Measurements from ENCODE around the gene BTF3.
"Not testable (repeated sequence)": the region's sequence is repeated elsewhere in the genome, so short reads cannot be mapped to it uniquely, and the experiment has no call there.

BTF3 gene

DNA sequence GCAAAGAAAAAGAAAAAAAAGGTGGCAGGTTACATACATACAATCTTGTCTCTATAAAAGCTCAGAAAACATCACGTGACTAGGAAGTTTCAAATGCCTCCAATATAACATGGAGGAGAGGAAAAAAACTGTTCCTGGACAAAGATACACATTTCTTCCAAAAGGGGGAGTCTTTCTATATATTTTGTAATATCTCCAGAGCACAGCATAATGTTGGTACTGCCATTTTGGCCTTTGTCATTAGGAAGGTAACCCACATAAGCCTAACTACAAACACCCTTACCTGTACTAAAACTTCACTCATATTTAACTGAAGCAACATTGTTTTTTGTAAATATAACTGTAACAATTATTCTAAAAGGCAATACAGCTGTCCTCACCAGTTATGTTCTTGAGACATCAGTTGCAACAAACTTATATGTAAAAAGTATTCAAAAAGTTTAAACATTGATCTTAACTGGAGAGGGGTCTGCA lies 1.2 kb upstream of the BTF3 start:
- no peak overlapping the region for H3K27ac ChIP-seq (ENCODE audit: low read depth in 2 of 2, low read length in 2 of 2)
- peak overlapping the region; percentile 92 to 97 for H3K4me3 ChIP-seq (ENCODE audit: low read length in 2 of 2)
- no peak overlapping the region for H3K9ac ChIP-seq (ENCODE audit: low read depth in 1 of 2, low read length in 2 of 2)
- no peaks in the 10 kb centered on the region for H3K9me3 ChIP-seq (ENCODE audit: control insufficient read depth in 2 of 2, low read length in 2 of 2)
- peaks cover 21 to 34% of the 10 kb centered on the region in 2 donors for H3K4me1 ChIP-seq (ENCODE audit: control insufficient read depth in 2 of 2, insufficient read depth in 2 of 2, low read length in 2 of 2)
- peaks cover 3 to 5% of the 10 kb centered on the region in 2 donors for H3K27me3 ChIP-seq (ENCODE audit: control insufficient read depth in 2 of 2, insufficient read depth in 2 of 2, low read length in 2 of 2)
- H3K36me3 ChIP-seq (ENCODE audit: control insufficient read depth in 2 of 2, insufficient read depth in 2 of 2, low read length in 2 of 2): peaks cover 7 to 8% of the 10 kb centered on the region in 2 donors

- Histone ChIP-seq H3K4me1 (ENCODE audit: control insufficient read depth in 2 of 2, insufficient read depth in 2 of 2, low read length in 2 of 2) (peaks cover 21 to 34% of the 10 kb centered on the region in 2 donors), H3K9me3 (ENCODE audit: control insufficient read depth in 2 of 2, low read length in 2 of 2) (no peaks in the 10 kb centered on the region), H3K27me3 (ENCODE audit: control insufficient read depth in 2 of 2, insufficient read depth in 2 of 2, low read length in 2 of 2) (peaks cover 0 to 3% of the 10 kb centered on the region in 2 donors), H3K36me3 (ENCODE audit: control insufficient read depth in 2 of 2, insufficient read depth in 2 of 2, low read length in 2 of 2) (peaks cover 11 to 13% of the 10 kb centered on the region in 2 donors), H3K4me3 (ENCODE audit: low read length in 2 of 2) (peak overlapping the region; percentile 92 to 97), H3K27ac (ENCODE audit: low read depth in 2 of 2, low read length in 2 of 2) (peak overlapping the region; percentile 91 to 92), H3K9ac (ENCODE audit: low read depth in 1 of 2, low read length in 2 of 2) (peak overlapping the region; percentile 98 to 99)
Measured at GRCh38 chr5:73497497-73498056, 665 bp upstream of the BTF3 start.

- Histone ChIP-seq H3K36me3 (ENCODE audit: control insufficient read depth in 2 of 2, insufficient read depth in 2 of 2, low read length in 2 of 2) (peaks cover 27 to 30% of the 10 kb centered on the region in 2 donors), H3K4me3 (ENCODE audit: low read length in 2 of 2) (peak overlapping the region; percentile 92 to 97), H3K27ac (ENCODE audit: low read depth in 2 of 2, low read length in 2 of 2) (peak overlapping the region; percentile 91 to 92), H3K27me3 (ENCODE audit: control insufficient read depth in 2 of 2, insufficient read depth in 2 of 2, low read length in 2 of 2) (no peaks in the 10 kb centered on the region), H3K9ac (ENCODE audit: low read depth in 1 of 2, low read length in 2 of 2) (peak overlapping the region; percentile 98 to 99), H3K9me3 (ENCODE audit: control insufficient read depth in 2 of 2, low read length in 2 of 2) (no peaks in the 10 kb centered on the region), H3K4me1 (ENCODE audit: control insufficient read depth in 2 of 2, insufficient read depth in 2 of 2, low read length in 2 of 2) (peaks cover 21 to 34% of the 10 kb centered on the region in 2 donors)
Measured at GRCh38 chr5:73499187-73499586, 945 bp downstream of the BTF3 start.

DNA sequence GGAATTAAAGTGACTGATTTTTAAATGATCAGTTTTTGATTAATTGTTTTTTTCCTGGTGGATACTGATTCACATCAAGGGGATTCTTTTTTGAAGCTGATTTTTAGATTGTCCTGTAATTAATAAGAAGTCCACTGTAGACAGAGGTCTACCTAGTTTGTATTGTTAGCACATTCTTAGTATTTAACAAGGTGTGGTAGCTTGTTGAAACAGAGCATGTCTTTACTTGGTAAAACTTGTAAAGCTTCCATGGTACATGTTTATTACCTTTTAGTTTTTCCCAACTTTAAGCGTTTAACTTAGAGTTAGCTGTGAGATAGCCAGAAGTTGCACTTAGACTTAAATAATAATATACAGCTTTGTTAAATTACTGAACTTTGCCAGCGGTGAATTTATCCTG lies 1.5 kb downstream of the BTF3 start:
- peak overlapping the region in 1 of 2 donors; percentile 92 for H3K27ac ChIP-seq (ENCODE audit: low read depth in 2 of 2, low read length in 2 of 2)
- H3K4me3 ChIP-seq (ENCODE audit: low read length in 2 of 2): peak overlapping the region; percentile 92 to 97
- H3K9ac ChIP-seq (ENCODE audit: low read depth in 1 of 2, low read length in 2 of 2): peak overlapping the region in 1 of 2 donors; percentile 99
- H3K9me3 ChIP-seq (ENCODE audit: control insufficient read depth in 2 of 2, low read length in 2 of 2): no peaks in the 10 kb centered on the region
- H3K4me1 ChIP-seq (ENCODE audit: control insufficient read depth in 2 of 2, insufficient read depth in 2 of 2, low read length in 2 of 2): peaks cover 21 to 34% of the 10 kb centered on the region in 2 donors
- peaks cover 33 to 35% of the 10 kb centered on the region in 2 donors for H3K36me3 ChIP-seq (ENCODE audit: control insufficient read depth in 2 of 2, insufficient read depth in 2 of 2, low read length in 2 of 2)
- H3K27me3 ChIP-seq (ENCODE audit: control insufficient read depth in 2 of 2, insufficient read depth in 2 of 2, low read length in 2 of 2): no peaks in the 10 kb centered on the region

DNA sequence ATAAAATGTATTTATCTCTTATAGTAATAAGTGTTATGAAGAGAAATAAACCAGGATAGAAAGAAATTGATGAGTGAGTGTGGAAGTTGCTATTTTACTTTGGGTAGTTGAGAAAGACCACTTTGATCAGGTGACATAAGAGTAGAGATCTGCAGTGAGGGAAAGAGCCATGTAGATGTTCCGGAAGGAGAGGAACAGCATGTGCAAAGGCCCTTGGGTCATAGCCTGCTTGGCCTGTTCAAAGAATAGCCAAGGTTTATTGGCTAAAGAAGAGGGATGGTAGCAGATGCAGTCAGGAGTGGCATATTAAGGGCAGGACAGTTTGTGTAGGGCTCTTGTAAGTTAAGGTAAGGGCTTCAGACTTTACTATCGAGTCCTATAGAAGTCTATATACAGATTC lies 3.2 kb downstream of the BTF3 start:
- Histone ChIP-seq H3K9ac (ENCODE audit: low read depth in 1 of 2, low read length in 2 of 2) (no peak overlapping the region), H3K9me3 (ENCODE audit: control insufficient read depth in 2 of 2, low read length in 2 of 2) (no peaks in the 10 kb centered on the region), H3K27ac (ENCODE audit: low read depth in 2 of 2, low read length in 2 of 2) (no peak overlapping the region), H3K36me3 (ENCODE audit: control insufficient read depth in 2 of 2, insufficient read depth in 2 of 2, low read length in 2 of 2) (peaks cover 45 to 49% of the 10 kb centered on the region in 2 donors), H3K4me1 (ENCODE audit: control insufficient read depth in 2 of 2, insufficient read depth in 2 of 2, low read length in 2 of 2) (peaks cover 18 to 26% of the 10 kb centered on the region in 2 donors), H3K4me3 (ENCODE audit: low read length in 2 of 2) (no peak overlapping the region), H3K27me3 (ENCODE audit: control insufficient read depth in 2 of 2, insufficient read depth in 2 of 2, low read length in 2 of 2) (no peaks in the 10 kb centered on the region)

- Histone ChIP-seq H3K27me3 (ENCODE audit: control insufficient read depth in 2 of 2, insufficient read depth in 2 of 2, low read length in 2 of 2) (no peaks in the 10 kb centered on the region), H3K27ac (ENCODE audit: low read depth in 2 of 2, low read length in 2 of 2) (no peak overlapping the region), H3K9me3 (ENCODE audit: control insufficient read depth in 2 of 2, low read length in 2 of 2) (no peaks in the 10 kb centered on the region), H3K4me1 (ENCODE audit: control insufficient read depth in 2 of 2, insufficient read depth in 2 of 2, low read length in 2 of 2) (peaks cover 0 to 1% of the 10 kb centered on the region in 2 donors), H3K4me3 (ENCODE audit: low read length in 2 of 2) (no peak overlapping the region), H3K9ac (ENCODE audit: low read depth in 1 of 2, low read length in 2 of 2) (no peak overlapping the region), H3K36me3 (ENCODE audit: control insufficient read depth in 2 of 2, insufficient read depth in 2 of 2, low read length in 2 of 2) (peaks cover 43 to 47% of the 10 kb centered on the region in 2 donors)
Measured at GRCh38 chr5:73506459-73506955, 8.3 kb downstream of the BTF3 start.

GRCh38 chr5:73507062-73507461 lies 8.8 kb downstream of the BTF3 start:
- Histone ChIP-seq H3K4me3 (ENCODE audit: low read length in 2 of 2) (no peak overlapping the region), H3K4me1 (ENCODE audit: control insufficient read depth in 2 of 2, insufficient read depth in 2 of 2, low read length in 2 of 2) (no peaks in the 10 kb centered on the region), H3K9me3 (ENCODE audit: control insufficient read depth in 2 of 2, low read length in 2 of 2) (no peaks in the 10 kb centered on the region), H3K36me3 (ENCODE audit: control insufficient read depth in 2 of 2, insufficient read depth in 2 of 2, low read length in 2 of 2) (peaks cover 42 to 44% of the 10 kb centered on the region in 2 donors), H3K27me3 (ENCODE audit: control insufficient read depth in 2 of 2, insufficient read depth in 2 of 2, low read length in 2 of 2) (no peaks in the 10 kb centered on the region), H3K9ac (ENCODE audit: low read depth in 1 of 2, low read length in 2 of 2) (no peak overlapping the region), H3K27ac (ENCODE audit: low read depth in 2 of 2, low read length in 2 of 2) (no peak overlapping the region)

- H3K27ac ChIP-seq (ENCODE audit: low read depth in 2 of 2, low read length in 2 of 2); H3K4me3 ChIP-seq (ENCODE audit: low read length in 2 of 2); H3K9me3 ChIP-seq (ENCODE audit: control insufficient read depth in 2 of 2, low read length in 2 of 2); H3K4me1 ChIP-seq (ENCODE audit: control insufficient read depth in 2 of 2, insufficient read depth in 2 of 2, low read length in 2 of 2); H3K27me3 ChIP-seq (ENCODE audit: control insufficient read depth in 2 of 2, insufficient read depth in 2 of 2, low read length in 2 of 2); H3K9ac ChIP-seq (ENCODE audit: low read depth in 1 of 2, low read length in 2 of 2): not testable (repeated sequence)
- peaks cover 28 to 30% of the 10 kb centered on the region in 2 donors for H3K36me3 ChIP-seq (ENCODE audit: control insufficient read depth in 2 of 2, insufficient read depth in 2 of 2, low read length in 2 of 2)
Measured at GRCh38 chr5:73508521-73508920, 10.3 kb downstream of the BTF3 start.

DNA sequence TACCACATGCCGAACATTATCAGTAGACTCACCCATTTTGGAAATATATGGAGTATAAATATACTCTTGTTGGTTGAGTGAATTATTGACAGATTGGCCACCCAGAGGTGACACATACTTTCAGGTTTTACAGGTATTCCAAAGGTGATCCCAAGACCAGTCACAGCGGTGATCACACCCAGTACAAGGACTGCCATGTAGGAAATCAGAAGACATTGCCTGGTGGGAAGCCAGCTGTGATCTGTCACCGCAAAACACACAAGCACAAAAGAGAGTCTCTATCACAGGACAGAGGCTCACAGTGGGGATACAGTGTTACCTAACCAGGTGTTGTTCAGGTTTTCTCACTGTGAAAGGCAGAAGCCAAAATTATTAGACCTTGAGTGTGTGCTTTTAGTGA lies 15.8 kb downstream of the BTF3 start:
- Histone ChIP-seq H3K4me1 (ENCODE audit: control insufficient read depth in 2 of 2, insufficient read depth in 2 of 2, low read length in 2 of 2) (peaks cover 12 to 25% of the 10 kb centered on the region in 2 donors), H3K27me3 (ENCODE audit: control insufficient read depth in 2 of 2, insufficient read depth in 2 of 2, low read length in 2 of 2) (no peaks in the 10 kb centered on the region), H3K36me3 (ENCODE audit: control insufficient read depth in 2 of 2, insufficient read depth in 2 of 2, low read length in 2 of 2) (no peaks in the 10 kb centered on the region), H3K9me3 (ENCODE audit: control insufficient read depth in 2 of 2, low read length in 2 of 2) (no peaks in the 10 kb centered on the region), H3K27ac (ENCODE audit: low read depth in 2 of 2, low read length in 2 of 2) (peak overlapping the region; percentile 81 to 93), H3K4me3 (ENCODE audit: low read length in 2 of 2) (peak overlapping the region; percentile 41), H3K9ac (ENCODE audit: low read depth in 1 of 2, low read length in 2 of 2) (peak overlapping the region; percentile 17 to 29)

DNA sequence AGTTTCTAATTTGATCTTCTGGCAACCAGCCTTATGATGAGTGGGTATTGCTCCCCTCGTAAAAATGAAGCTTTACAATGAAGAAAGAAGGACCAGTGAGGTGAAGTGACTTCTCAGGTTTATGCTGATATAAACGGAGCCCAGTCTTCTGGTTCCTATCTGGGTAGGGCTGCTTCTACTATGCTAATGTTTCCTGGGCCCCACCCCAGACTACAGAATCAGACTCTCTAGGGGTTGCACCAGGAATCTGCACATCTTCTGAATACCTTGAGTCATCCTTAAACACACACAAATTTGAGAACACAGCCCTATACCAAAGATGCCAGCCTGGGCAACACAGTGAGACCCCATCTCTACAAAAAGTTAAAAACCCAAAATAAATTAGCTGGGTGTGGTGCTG lies 16.2 kb downstream of the BTF3 start:
- H3K4me3 ChIP-seq (ENCODE audit: low read length in 2 of 2): peak overlapping the region; percentile 41
- no peaks in the 10 kb centered on the region for H3K27me3 ChIP-seq (ENCODE audit: control insufficient read depth in 2 of 2, insufficient read depth in 2 of 2, low read length in 2 of 2)
- H3K9me3 ChIP-seq (ENCODE audit: control insufficient read depth in 2 of 2, low read length in 2 of 2): no peaks in the 10 kb centered on the region
- H3K9ac ChIP-seq (ENCODE audit: low read depth in 1 of 2, low read length in 2 of 2): peak overlapping the region in 1 of 2 donors; percentile 17
- no peaks in the 10 kb centered on the region for H3K36me3 ChIP-seq (ENCODE audit: control insufficient read depth in 2 of 2, insufficient read depth in 2 of 2, low read length in 2 of 2)
- H3K4me1 ChIP-seq (ENCODE audit: control insufficient read depth in 2 of 2, insufficient read depth in 2 of 2, low read length in 2 of 2): peaks cover 12 to 27% of the 10 kb centered on the region in 2 donors
- H3K27ac ChIP-seq (ENCODE audit: low read depth in 2 of 2, low read length in 2 of 2): peak overlapping the region; percentile 81 to 93
